Endothelial cell of umbilical vein (primary cell): Measurements from ENCODE around the gene FGFBP2.

ENCODE experiments used
- EZH2 ChIP-seq: IDR thresholded peaks from 2 replicates; pipeline ENCODE4 v1.6.1; 2012; ENCODE audit warnings: borderline replicate concordance, low read depth, mild to moderate bottlenecking, moderate library complexity, low read length, inconsistent platforms; ENCODE audit not compliant: severe bottlenecking
- GATA2 ChIP-seq: IDR thresholded peaks from 2 replicates; pipeline ENCODE4 v1.7.0; 2011; ENCODE audit warnings: low read depth, mild to moderate bottlenecking, moderate library complexity, mixed read lengths, low read length; ENCODE audit not compliant: insufficient read length, insufficient read depth
- MYC ChIP-seq: IDR thresholded peaks from one replicate; pipeline ENCODE4 v1.6.1; 2011; ENCODE audit warnings: mild to moderate bottlenecking, low read depth, low read length
- POLR2AphosphoS5 ChIP-seq: IDR thresholded peaks from 2 replicates; pipeline ENCODE4 v1.6.1; 2012; ENCODE audit warnings: low read depth, mild to moderate bottlenecking, control low read depth, low read length, moderate library complexity; ENCODE audit not compliant: insufficient read depth
- TF ChIP-seq, protein P1 (sequence below), 2 donors: IDR thresholded peaks; 1 replicate in 1 of 2; 2 replicates in 1 of 2; pipeline ENCODE4 v1.5.1; 2011; ENCODE audit warnings: low read length in 2 of 2, mild to moderate bottlenecking in 2 of 2, moderate library complexity in 2 of 2, control low read depth in 1 of 2, inconsistent platforms in 1 of 2, low read depth in 1 of 2; ENCODE audit not compliant: insufficient read depth in 1 of 2; ENCODE audit errors: extremely low read depth in 1 of 2

- no peak for TF ChIP-seq POLR2AphosphoS5
- TF ChIP-seq, protein P1, sequence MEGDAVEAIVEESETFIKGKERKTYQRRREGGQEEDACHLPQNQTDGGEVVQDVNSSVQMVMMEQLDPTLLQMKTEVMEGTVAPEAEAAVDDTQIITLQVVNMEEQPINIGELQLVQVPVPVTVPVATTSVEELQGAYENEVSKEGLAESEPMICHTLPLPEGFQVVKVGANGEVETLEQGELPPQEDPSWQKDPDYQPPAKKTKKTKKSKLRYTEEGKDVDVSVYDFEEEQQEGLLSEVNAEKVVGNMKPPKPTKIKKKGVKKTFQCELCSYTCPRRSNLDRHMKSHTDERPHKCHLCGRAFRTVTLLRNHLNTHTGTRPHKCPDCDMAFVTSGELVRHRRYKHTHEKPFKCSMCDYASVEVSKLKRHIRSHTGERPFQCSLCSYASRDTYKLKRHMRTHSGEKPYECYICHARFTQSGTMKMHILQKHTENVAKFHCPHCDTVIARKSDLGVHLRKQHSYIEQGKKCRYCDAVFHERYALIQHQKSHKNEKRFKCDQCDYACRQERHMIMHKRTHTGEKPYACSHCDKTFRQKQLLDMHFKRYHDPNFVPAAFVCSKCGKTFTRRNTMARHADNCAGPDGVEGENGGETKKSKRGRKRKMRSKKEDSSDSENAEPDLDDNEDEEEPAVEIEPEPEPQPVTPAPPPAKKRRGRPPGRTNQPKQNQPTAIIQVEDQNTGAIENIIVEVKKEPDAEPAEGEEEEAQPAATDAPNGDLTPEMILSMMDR (IDR thresholded peaks at IDR 0.05; ENCODE audit: extremely low read depth in 1 of 2, insufficient read depth in 1 of 2, low read depth in 1 of 2, low read length in 2 of 2): no peak
- TF ChIP-seq EZH2: no peak
- no peak for TF ChIP-seq MYC
- no peak for TF ChIP-seq GATA2
Measured at GRCh38 chr4:15958562-15958961, 4.4 kb downstream of the FGFBP2 start.
